ENCODE measurements around the gene TAAR8. TPM values are rescaled to one million over a fixed set of nuclear protein-coding genes. Genes with fewer than 3 reads are reported as not detected.

The TAAR8 gene
- polyA plus RNA-seq, 1 of the 3 experiments (the other 2 are of a cell fraction): not detected

DNA sequence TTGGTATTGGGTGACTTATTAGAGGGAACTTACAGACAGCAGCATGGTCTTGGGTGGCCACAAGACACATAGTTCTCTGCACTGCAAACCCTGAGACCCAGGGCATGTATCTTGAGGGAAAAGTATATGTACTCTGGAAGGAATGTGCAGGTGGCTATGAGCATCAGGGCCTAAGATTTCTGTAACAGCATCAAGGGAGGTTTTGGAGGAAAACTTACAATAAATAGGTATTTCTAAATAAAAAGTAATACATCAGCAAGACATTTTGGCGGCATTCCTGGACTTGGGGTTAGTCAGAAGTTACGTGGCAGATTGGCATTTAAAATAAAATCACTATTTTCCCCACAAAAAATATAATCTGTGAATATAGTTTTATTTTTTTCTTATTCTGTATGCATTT is 31.5 kb upstream of the TAAR8 start:
- no peaks in the 10 kb centered on the region for H3K9me2 ChIP-seq
- DNase-seq: no peak
- H3K9me3 ChIP-seq: no peaks in the 10 kb centered on the region
- H3K4me3 ChIP-seq (ENCODE audit: low read depth in 2 of 2, low read length in 1 of 2): no peak overlapping the region
- CTCF ChIA-PET: interaction anchor here (1.2 kb wide), 1 partner anchor 37 kb away, joined by 4 read pairs; no protein-coding TSS in a partner anchor
- H3K9ac ChIP-seq: no peak overlapping the region
- TF ChIP-seq RCOR1 (IDR thresholded peaks at IDR 0.05; ENCODE audit: low read length) (no peak), USF2 (IDR thresholded peaks at IDR 0.05; ENCODE audit: borderline replicate concordance, low read depth, low read length) (no peak), TAF1 (IDR thresholded peaks at IDR 0.05; ENCODE audit: borderline replicate concordance, low read depth, low read length) (no peak), CTCF (IDR thresholded peaks at IDR 0.05) (no peak), PBX3 (IDR thresholded peaks at IDR 0.05) (no peak), RXRA (IDR thresholded peaks at IDR 0.05; ENCODE audit: borderline replicate concordance, low read depth) (no peak), TCF12 (IDR thresholded peaks at IDR 0.05) (no peak), MEF2A (IDR thresholded peaks at IDR 0.05; ENCODE audit: borderline replicate concordance, low read depth) (no peak), NFIC (IDR thresholded peaks at IDR 0.05; ENCODE audit: borderline replicate concordance) (no peak), NRF1 (IDR thresholded peaks at IDR 0.05; ENCODE audit: low read depth, low read length) (no peak), POLR2AphosphoS5 (IDR thresholded peaks at IDR 0.05; ENCODE audit: low read depth, low read length) (no peak), EZH2phosphoT487 (IDR thresholded peaks at IDR 0.05; ENCODE audit: borderline replicate concordance, low read depth) (no peak), CHD2 (IDR thresholded peaks at IDR 0.05; ENCODE audit: low read length, partially characterized antibody) (no peak), FOXM1 (IDR thresholded peaks at IDR 0.05; ENCODE audit: low read depth) (no peak), JUND (IDR thresholded peaks at IDR 0.05) (no peak), FOSL2 (IDR thresholded peaks at IDR 0.05; ENCODE audit: borderline replicate concordance, low read depth) (no peak), REST (IDR thresholded peaks at IDR 0.05; ENCODE audit: low read depth, low read length) (no peak), IRF3 (IDR thresholded peaks at IDR 0.05; ENCODE audit: low read depth, low read length) (no peak)
- TF ChIP-seq, protein P1, sequence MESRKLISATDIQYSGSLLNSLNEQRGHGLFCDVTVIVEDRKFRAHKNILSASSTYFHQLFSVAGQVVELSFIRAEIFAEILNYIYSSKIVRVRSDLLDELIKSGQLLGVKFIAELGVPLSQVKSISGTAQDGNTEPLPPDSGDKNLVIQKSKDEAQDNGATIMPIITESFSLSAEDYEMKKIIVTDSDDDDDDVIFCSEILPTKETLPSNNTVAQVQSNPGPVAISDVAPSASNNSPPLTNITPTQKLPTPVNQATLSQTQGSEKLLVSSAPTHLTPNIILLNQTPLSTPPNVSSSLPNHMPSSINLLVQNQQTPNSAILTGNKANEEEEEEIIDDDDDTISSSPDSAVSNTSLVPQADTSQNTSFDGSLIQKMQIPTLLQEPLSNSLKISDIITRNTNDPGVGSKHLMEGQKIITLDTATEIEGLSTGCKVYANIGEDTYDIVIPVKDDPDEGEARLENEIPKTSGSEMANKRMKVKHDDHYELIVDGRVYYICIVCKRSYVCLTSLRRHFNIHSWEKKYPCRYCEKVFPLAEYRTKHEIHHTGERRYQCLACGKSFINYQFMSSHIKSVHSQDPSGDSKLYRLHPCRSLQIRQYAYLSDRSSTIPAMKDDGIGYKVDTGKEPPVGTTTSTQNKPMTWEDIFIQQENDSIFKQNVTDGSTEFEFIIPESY (IDR thresholded peaks at IDR 0.05; ENCODE audit: borderline replicate concordance, low read depth): no peak
- 1% methylated on average over 2 of the region's 2 CpGs for WGBS (ENCODE audit: low lambda C conversion rate)
- H3F3A ChIP-seq (replicated peaks; ENCODE audit: insufficient read depth): no peaks in the 10 kb centered on the region
- no peaks in the 10 kb centered on the region for H3K4me1 ChIP-seq (ENCODE audit: control insufficient read depth in 1 of 2, insufficient read depth in 2 of 2, low read depth in 1 of 2, low read length in 1 of 2)
- H3K4me2 ChIP-seq: no peak overlapping the region
- no peak overlapping the region for H2AFZ ChIP-seq (ENCODE audit: low read depth)
- peaks cover 22% of the 10 kb centered on the region for H3K27me3 ChIP-seq (ENCODE audit: insufficient read depth)
- no peaks in the 10 kb centered on the region for H4K20me1 ChIP-seq (ENCODE audit: insufficient read depth)
- no peaks in the 10 kb centered on the region for H3K79me2 ChIP-seq (ENCODE audit: insufficient read depth)
- POLR2A ChIA-PET: no interaction called here
- H3K27ac ChIP-seq (ENCODE audit: low read depth in 2 of 2, low read length in 1 of 2): no peak overlapping the region
- no peaks in the 10 kb centered on the region for H3K36me3 ChIP-seq (replicated peaks in 1 of 2; ENCODE audit: control insufficient read depth in 1 of 2, insufficient read depth in 2 of 2, low read length in 1 of 2)

Data from SK-N-SH (cell line).